Mammary epithelial cell (primary cell): ENCODE data around the gene LTBP2.

Source experiments
- CTCF ChIP-seq, 2 donors: IDR thresholded peaks in 1 of 2; conservative IDR thresholded peaks in 1 of 2; 2 replicates each; pipeline ENCODE4 v1.5.1; 2011 to 2012; ENCODE audit warnings: inconsistent platforms in 2 of 2, low read length in 2 of 2, mild to moderate bottlenecking in 2 of 2, control low read depth in 1 of 2, low read depth in 1 of 2; ENCODE audit not compliant: insufficient read depth in 1 of 2; ENCODE audit errors: extremely low read depth in 1 of 2
- EZH2 ChIP-seq: IDR thresholded peaks from 2 replicates; pipeline ENCODE4 v1.6.1; 2012; ENCODE audit warnings: low read length, inconsistent platforms, borderline replicate concordance

GRCh38 chr14:74616996-74617700 is 5.1 kb upstream of the LTBP2 start:
- TF ChIP-seq EZH2 = no peak
- TF ChIP-seq CTCF (conservative IDR thresholded peaks at IDR 0.05 in 1 of 2, IDR thresholded peaks at IDR 0.05 in 1 of 2; ENCODE audit: extremely low read depth in 1 of 2, insufficient read depth in 1 of 2, low read depth in 1 of 2, low read length in 2 of 2) = no peak
